ENCODE data around the gene P2RY11.

Gene P2RY11

DNA sequence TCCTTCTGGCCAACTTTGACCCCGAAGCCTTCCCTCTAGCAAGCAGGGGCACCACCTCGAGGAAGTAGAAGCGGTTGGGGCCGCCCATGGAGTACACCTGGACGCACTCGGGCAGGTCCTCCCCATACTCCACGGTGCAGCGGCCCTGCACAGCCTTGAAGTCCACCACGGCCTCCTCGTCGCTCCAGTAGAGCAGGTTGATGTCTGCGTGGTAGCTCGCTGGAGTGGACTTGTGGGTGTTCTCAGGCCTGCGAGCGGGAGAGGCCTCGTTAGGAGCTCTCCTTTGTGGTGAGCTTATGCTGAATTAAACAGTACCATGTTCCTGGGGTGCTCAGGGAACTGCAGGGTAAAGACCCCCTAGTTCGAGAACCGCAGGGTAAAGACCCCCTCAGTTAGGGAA is 30.5 kb downstream of the P2RY11 start:
- DNase-seq, result no peak

- DNase-seq, result no peak
Observed at GRCh38 chr19:10142701-10143375, 31.3 kb downstream of the P2RY11 start.

GRCh38 chr19:10143681-10144080 is 32.2 kb downstream of the P2RY11 start:
- DNase-seq, result no peak

DNA sequence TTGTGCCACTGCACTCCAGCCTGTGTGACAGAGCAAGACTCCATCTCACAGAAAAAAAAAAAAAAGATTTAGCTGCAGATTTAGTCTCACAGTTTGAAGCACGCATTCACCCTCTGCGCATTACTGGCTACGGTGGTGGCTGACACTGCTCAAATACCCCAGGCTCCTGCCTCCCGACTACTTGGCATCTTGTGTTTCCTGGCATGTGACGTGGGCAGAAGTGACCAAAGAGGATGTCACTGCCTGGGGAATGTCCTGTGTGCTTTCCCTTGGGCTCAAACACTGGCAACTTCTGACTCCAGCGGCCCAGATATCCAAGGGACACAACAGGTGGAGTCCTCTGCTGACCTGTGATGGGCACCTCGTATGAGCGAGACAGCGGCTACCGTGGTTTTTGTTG is 32.9 kb downstream of the P2RY11 start:
- no peak for DNase-seq

DNA sequence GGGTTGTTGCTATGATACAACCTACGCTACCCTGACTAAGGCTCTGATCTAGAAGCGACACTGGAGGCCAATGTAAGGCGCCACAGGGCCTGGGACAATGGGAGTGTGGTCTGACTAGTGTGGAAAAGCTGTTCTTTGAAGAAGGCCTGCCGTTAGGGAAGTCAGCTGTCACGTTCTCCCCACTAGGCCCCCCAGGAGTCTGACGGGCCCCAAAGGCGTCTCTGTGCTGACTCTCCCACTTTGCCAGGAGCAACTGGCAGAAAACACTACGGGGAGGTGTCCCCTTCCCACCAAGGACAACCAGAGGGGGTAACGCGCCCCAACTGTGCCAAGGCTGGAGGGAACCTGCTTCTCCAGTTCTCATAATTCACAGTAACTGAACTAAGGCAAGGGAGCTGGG is 33.5 kb downstream of the P2RY11 start:
- DNase-seq, result no peak

DNA sequence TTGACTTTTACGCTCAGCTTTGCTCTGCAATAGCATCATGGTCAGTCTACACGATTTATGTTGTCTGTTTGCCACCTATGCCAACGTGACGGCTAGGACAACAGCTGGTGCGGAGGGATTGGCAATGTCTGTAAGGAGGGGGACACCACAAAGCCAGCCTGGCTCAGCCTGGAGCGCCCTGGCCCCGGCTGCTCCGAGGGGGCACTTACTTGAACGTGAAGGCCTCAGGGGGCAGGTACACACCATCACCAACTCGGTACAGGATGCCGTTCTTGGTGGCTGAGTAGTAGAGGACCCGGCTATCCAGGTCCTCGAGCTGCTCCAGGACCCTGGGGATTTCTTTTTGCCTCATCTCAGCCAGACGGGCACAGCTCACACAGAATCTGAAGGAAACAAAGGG is 34.6 kb downstream of the P2RY11 start:
- no peak for DNase-seq

DNA sequence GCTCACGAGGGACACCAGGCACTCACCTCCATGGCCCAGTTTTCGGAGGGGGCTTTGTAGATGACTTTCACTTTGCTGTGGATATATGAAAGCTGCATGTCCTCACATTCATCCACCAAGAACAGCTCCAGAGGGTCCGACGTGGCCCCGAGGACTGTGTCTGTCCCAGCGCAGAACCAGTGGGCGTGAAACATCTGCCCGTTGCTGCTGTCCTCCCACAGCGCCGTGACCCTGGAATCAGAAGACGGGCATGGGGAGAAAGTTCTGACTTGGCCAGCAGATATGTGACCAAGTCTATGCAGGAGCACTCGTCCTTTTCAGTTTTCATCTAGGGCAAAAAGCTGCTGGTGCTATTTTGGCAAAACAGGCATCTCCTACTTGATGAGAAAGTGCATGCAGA is 37.9 kb downstream of the P2RY11 start:
- DNase-seq, result no peak

GRCh38 chr19:10151521-10151920 is 40.0 kb downstream of the P2RY11 start:
- DNase-seq, result no peak

GRCh38 chr19:10152100-10152499 is 40.6 kb downstream of the P2RY11 start:
- no peak for DNase-seq

GRCh38 chr19:10155839-10156238 is 44.3 kb downstream of the P2RY11 start:
- no peak for DNase-seq

DNA sequence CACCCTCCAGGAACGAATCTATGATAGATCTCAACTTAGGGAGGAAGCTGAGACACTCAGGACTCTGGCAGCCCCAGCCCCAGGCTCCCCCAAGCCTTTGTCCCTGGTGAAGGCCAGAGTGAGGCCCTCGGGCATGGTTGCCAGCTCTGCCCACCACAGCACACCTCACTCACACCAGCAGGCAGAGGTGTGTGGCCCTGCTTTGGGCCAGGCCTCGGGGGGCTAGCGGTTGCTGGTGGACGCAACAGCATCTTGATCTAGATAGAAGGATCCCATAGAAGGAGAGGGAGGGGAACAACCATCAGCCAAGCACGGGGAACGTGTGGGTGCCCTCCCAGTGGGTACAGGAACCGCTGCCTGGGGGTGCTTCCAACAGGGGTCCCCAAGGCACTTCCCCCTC is 46.6 kb downstream of the P2RY11 start:
- no peak for DNase-seq

- DNase-seq, result no peak
Observed at GRCh38 chr19:10158485-10158884, 47.0 kb downstream of the P2RY11 start.

GRCh38 chr19:10159610-10160009 is 48.1 kb downstream of the P2RY11 start:
- DNase-seq, result no peak

GRCh38 chr19:10163536-10163935 is 52.0 kb downstream of the P2RY11 start:
- DNase-seq, result no peak

Data from left hindlimb (tissue), 1 donor.